GM20000 (cell line): ENCODE data around the gene MORN2.

ENCODE experiments used
- DNase-seq: peaks from one replicate; pipeline ENCODE4 v3.0.0; 2012; ENCODE audit warnings: low spot score
- CTCF ChIP-seq: IDR thresholded peaks from 2 replicates; pipeline ENCODE4 v1.5.1; 2012; ENCODE audit warnings: mild to moderate bottlenecking, control low read depth; ENCODE audit errors: extremely low read depth, missing control alignments

MORN2 gene

GRCh38 chr2:38875576-38876367 is at the start of gene MORN2, which contains the start of gene DHX57:
MORN2 (plus strand) TSS chr2:38875976.
DHX57 (minus strand) TSS chr2:38875934; CDS start chr2:38868405, 7,529 bp downstream.
- TF ChIP-seq CTCF, result no peak
- DNase-seq, result peak; percentile 88

- DNase-seq, result peak; percentile 13
Measured at GRCh38 chr2:38827539-38828145, 48.1 kb upstream of the MORN2 start.

DNA sequence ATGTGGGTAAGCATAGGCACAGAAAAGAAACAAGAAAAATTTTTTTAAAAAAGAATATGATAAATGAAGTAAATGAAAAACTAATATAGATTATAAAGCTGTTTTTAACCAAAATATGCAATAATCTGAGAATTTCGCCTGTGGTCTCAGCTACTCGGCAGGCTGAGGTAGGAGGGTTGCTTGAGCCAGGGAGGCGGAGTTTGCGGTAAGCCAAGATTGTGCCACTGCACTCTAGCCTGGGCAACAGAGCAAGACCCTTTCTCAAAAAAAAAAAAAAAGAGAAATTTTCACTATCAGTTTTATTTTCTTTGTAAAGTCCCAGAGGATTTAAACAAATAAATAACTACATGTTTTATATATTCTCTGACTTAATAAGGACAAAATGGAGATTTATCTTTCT is 47.3 kb upstream of the MORN2 start:
- no peak for TF ChIP-seq CTCF
- no peak for DNase-seq

- DNase-seq, result no peak
- TF ChIP-seq CTCF, result no peak
Measured at GRCh38 chr2:38829971-38830370, 45.8 kb upstream of the MORN2 start.

GRCh38 chr2:38830526-38831159 is 45.1 kb upstream of the MORN2 start:
- no peak for DNase-seq
- TF ChIP-seq CTCF, result no peak

GRCh38 chr2:38835015-38835601 is 40.7 kb upstream of the MORN2 start:
- no peak for DNase-seq

DNA sequence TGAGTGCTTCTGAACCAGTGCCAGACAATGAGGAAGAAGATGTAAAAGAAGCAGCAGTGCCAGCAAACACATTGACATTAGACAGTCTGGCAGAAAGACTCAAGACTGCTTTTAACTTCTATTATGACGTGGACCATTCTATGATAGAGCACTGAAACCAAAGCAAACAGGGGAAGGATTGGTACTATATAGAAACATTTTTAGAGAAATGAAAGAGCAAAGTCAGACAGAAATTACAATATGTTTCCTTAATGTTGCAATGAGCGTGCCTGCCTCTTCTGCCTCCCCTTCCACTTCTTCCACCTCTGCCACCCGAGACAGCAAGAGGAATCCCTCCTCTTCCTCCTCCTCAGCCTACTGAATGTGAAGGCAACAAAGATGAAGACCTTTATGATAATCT is 39.8 kb upstream of the MORN2 start:
- TF ChIP-seq CTCF, result no peak

More at GRCh38 chr2:38835015-38835601, 40.7 kb upstream of the MORN2 start:
- peak; percentile 21 for TF ChIP-seq CTCF

More for the DNA sequence above, 39.8 kb upstream of the MORN2 start:
- peak; percentile 48 for DNase-seq
